ENCODE measurements around the gene PLPP2.

Gene PLPP2

DNA sequence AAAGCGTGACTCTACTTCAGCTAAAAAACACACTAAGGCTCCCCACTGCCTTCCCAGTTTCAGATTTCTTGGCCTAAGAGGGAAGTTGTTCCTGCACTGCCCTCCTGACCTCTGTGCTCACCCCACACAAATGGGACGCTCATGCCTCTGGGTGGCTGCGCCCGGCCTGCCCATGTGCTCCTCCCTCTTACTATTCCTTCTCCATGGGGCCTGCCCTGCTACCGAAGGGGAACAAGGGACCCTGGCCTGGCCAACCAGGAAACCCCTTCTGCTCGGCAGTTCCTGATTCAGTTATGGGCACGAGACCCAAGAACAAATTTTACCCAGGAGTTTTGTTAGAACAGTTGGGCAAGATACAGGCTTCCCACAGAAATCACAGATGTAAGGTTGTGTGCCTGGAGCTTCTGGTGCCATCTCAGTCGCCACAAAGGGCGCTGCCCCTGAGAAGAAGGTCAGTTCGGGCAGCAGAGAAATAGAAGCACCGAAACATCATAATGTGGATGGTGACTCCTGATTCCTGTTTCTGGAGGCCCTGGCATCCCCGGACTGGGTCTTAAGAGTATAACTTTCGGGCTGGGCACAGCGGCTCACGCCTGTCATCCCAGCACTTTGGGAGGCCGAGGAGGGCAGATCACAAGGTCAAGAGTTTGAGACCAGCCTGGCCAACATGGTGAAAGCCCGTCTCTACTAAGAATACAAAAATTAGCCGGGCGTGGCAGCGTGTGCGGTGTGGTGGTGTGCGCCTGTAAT is 5.4 kb upstream of the PLPP2 start:
- TF ChIP-seq MAX (IDR thresholded peaks at IDR 0.05; ENCODE audit: low read depth, low read length) = no peak
- TF ChIP-seq POLR2A (IDR thresholded peaks at IDR 0.05; ENCODE audit: extremely low read depth, insufficient read length) = no peak
- no peak for TF ChIP-seq MYC (IDR thresholded peaks at IDR 0.05; ENCODE audit: low read depth, low read length)
- TF ChIP-seq CTCF (IDR thresholded peaks at IDR 0.05; ENCODE audit: low read depth, low read length) = no peak
- no peak overlapping the region for H3K4me3 ChIP-seq (ENCODE audit: low read depth, low read length)
- DNase-seq (ENCODE audit: low read depth) = no peak

DNA sequence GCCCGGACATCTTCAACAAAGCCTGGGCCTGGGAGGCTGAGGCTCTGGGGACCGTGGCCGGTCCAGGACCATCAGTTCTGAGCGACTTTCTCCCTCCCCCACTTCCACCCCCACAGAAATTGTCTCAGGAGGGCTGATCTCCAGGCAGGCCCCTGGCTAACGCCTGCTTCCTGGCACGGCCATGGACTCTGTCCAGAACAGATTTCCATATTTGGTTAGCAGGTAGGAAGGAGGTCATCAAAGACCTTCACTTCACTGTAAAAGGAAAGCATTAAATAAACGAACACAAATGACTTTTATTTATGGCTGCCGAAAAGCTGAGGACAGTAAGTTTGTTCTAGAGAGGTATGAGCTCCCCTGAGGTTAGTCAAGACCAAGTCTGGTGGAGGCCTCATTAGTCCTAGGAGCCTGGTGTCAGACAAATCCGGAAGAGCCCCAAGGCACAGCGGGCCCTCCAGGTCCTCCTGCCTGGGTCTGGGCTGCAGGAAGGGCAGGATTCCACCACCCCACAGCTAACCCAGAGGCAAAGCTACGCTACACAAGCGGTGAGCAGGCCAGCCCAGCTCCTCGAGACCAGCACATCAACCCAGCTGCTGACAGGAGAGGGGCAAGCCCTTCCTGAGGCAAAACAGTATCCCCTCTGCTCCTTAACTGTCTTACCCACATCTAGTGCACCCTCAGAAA is 4.6 kb upstream of the PLPP2 start:
- no peak overlapping the region for H3K4me3 ChIP-seq (ENCODE audit: low read depth, low read length)
- no peak for DNase-seq (ENCODE audit: low read depth)
- TF ChIP-seq CTCF (IDR thresholded peaks at IDR 0.05; ENCODE audit: low read depth, low read length) (no peak), MYC (IDR thresholded peaks at IDR 0.05; ENCODE audit: low read depth, low read length) (no peak), MAX (IDR thresholded peaks at IDR 0.05; ENCODE audit: low read depth, low read length) (no peak), POLR2A (IDR thresholded peaks at IDR 0.05; ENCODE audit: extremely low read depth, insufficient read length) (no peak)

- no peak overlapping the region for H3K4me3 ChIP-seq (ENCODE audit: low read depth, low read length)
- TF ChIP-seq CTCF (IDR thresholded peaks at IDR 0.05; ENCODE audit: low read depth, low read length) = peak; percentile 42
- no peak for TF ChIP-seq MYC (IDR thresholded peaks at IDR 0.05; ENCODE audit: low read depth, low read length)
- no peak for TF ChIP-seq POLR2A (IDR thresholded peaks at IDR 0.05; ENCODE audit: extremely low read depth, insufficient read length)
- peak; percentile 27 for DNase-seq (ENCODE audit: low read depth)
Measured at GRCh38 chr19:294946-295686, 3.9 kb upstream of the PLPP2 start.

DNA sequence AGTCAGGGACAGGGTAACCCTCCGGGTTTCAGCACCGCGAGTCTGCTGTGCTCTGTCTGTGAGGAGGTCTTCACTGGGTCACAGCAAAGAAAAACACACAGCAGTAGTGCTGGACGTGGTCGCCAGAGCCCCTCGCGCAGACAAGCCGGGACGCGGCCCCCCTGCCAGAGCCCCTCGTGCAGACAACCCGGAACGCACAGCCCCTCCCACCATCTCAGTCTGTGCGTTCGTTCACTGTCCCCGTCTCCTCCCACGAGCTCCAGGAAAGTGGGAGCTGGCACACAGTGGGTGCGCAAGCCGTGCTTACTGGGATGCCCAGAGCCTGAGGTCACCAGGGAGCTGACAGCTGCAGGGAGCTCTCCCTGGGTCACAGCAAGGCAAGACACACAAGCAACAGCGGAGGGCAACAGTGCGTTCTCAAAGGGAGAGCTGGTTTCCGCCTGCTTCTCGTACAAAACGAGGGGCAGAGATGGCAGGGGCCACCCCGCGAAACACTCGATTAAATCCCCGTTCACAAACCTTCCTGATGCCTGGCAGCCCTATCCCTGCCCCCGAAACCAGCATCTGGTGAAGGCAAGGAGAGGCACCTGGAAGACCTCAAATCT is 3.2 kb upstream of the PLPP2 start:
- DNase-seq (ENCODE audit: low read depth) = no peak

More for the DNA sequence above, 3.2 kb upstream of the PLPP2 start:
- H3K4me3 ChIP-seq (ENCODE audit: low read depth, low read length) = no peak overlapping the region
- no peak for TF ChIP-seq MAX (IDR thresholded peaks at IDR 0.05; ENCODE audit: low read depth, low read length)
- no peak for TF ChIP-seq CTCF (IDR thresholded peaks at IDR 0.05; ENCODE audit: low read depth, low read length)
- no peak for TF ChIP-seq MYC (IDR thresholded peaks at IDR 0.05; ENCODE audit: low read depth, low read length)

Measured in NB4 (cell line).